Upper lobe of left lung (tissue), 4 donors: ENCODE data around the gene SUMF2.
"Not testable (repeated sequence)": the region's sequence is repeated elsewhere in the genome, so short reads cannot be mapped to it uniquely, and the experiment has no call there.

Experiments
- CTCF ChIP-seq, 6 experiments: fragments of 450-650 bp in 4 of 6; fragments of 200-600 bp in 2 of 6; sonication (generic) in 2 of 6; IDR thresholded peaks; one replicate each; pipeline ENCODE4 v1.5.1; 2016 to 2019; ENCODE audit warnings: antibody characterized with exemption in 6 of 6
- EP300 ChIP-seq, 4 donors: sonication (generic); formaldehyde crosslinking; IDR thresholded peaks; one replicate each; pipeline ENCODE4 v1.5.1; 2017; ENCODE audit warnings: antibody characterized with exemption in 4 of 4, control low read depth in 2 of 4
- POLR2A ChIP-seq, 4 donors: fragments of 450-650 bp; IDR thresholded peaks; one replicate each; pipeline ENCODE4 v1.5.1; 2016 to 2017; ENCODE audit warnings: antibody characterized with exemption in 4 of 4, mild to moderate bottlenecking in 2 of 4
- POLR2AphosphoS5 ChIP-seq, 2 donors: sonication (generic); formaldehyde crosslinking; IDR thresholded peaks; one replicate each; pipeline ENCODE4 v1.5.1; 2017; ENCODE audit warnings: antibody characterized with exemption in 2 of 2

GRCh38 chr7:56066376-56066775 lies 2.3 kb downstream of the SUMF2 start:
- not testable (repeated sequence) for TF ChIP-seq POLR2A, CTCF, POLR2AphosphoS5, EP300 (IDR thresholded peaks at IDR 0.05)
